A673 (cell line): ENCODE results near the gene OR8U1. TPM values are rescaled to one million over a fixed set of nuclear protein-coding genes. Genes with fewer than 3 reads are reported as not detected.

Experiments used
- BruUV-seq: library from RNA; stranded (reverse); fragments of 400-500 nt; replicated peaks from 2 replicates; lab custom pipeline; 2021; lab: Mats Ljungman, UMichigan
- CTCF ChIA-PET: fragments of 300-600 bp; sonication (Branson Sonifier 250); formaldehyde crosslinking; loops from one replicate; lab custom pipeline; 2022; ENCODE audit warnings: antibody characterized with exemption; lab: Charles Lee
- POLR2A ChIA-PET: fragments of 300-600 bp; sonication (Branson Sonifier 250); formaldehyde crosslinking; loops from one replicate; lab custom pipeline; 2022; ENCODE audit warnings: antibody characterized with exemption; ENCODE audit not compliant: low non-redundant PET; lab: Charles Lee
- DNase-seq: peaks from one replicate; pipeline ENCODE4 v3.0.0-alpha.2; 2015; ENCODE audit warnings: low spot score
- H3K27ac ChIP-seq: fragments of 200-600 bp; sonication (generic); 2 replicates; pipeline ENCODE4 v1.5.1; 2016; ENCODE audit warnings: mixed run types, low read depth, mild to moderate bottlenecking, mixed read lengths, antibody characterized with exemption, low read length; ENCODE audit not compliant: poor library complexity, severe bottlenecking
- H3K27me3 ChIP-seq: fragments of 200-600 bp; sonication (generic); replicated peaks from 2 replicates; pipeline ENCODE4 v1.6.1; 2017; ENCODE audit warnings: mixed run types, low read depth, mild to moderate bottlenecking, mixed read lengths, antibody characterized with exemption, low read length; ENCODE audit not compliant: insufficient read depth, poor library complexity
- H3K36me3 ChIP-seq: fragments of 200-600 bp; sonication (generic); 2 replicates; pipeline ENCODE4 v1.6.1; 2016; ENCODE audit warnings: mixed run types, mild to moderate bottlenecking, mixed read lengths, antibody characterized with exemption, low read length; ENCODE audit not compliant: insufficient read depth, poor library complexity, severe bottlenecking
- H3K4me1 ChIP-seq: fragments of 200-600 bp; sonication (generic); 2 replicates; pipeline ENCODE4 v1.6.1; 2017; ENCODE audit warnings: mixed run types, mild to moderate bottlenecking, mixed read lengths, antibody characterized with exemption, low read length; ENCODE audit not compliant: insufficient read depth, poor library complexity, severe bottlenecking
- H3K4me3 ChIP-seq: fragments of 200-600 bp; sonication (generic); 2 replicates; pipeline ENCODE4 v1.5.1; 2016; ENCODE audit warnings: low read depth, mixed run types, mild to moderate bottlenecking, mixed read lengths, low read length; ENCODE audit not compliant: poor library complexity, severe bottlenecking
- H3K9me3 ChIP-seq: fragments of 200-600 bp; sonication (generic); 2 replicates; pipeline ENCODE4 v1.6.1; 2016; ENCODE audit warnings: mixed run types, low read depth, mild to moderate bottlenecking, mixed read lengths, antibody characterized with exemption, low read length; ENCODE audit not compliant: poor library complexity, severe bottlenecking
- EZH2 ChIP-seq: fragments of 200-600 bp; sonication (generic); IDR thresholded peaks from 2 replicates; pipeline ENCODE4 v1.6.1; 2017; ENCODE audit warnings: borderline replicate concordance, low read depth, mild to moderate bottlenecking, mixed read lengths, antibody characterized with exemption, low read length; ENCODE audit not compliant: poor library complexity, severe bottlenecking
- intact Hi-C: fragments of 100-400 bp; cut with micrococcal nuclease; formaldehyde crosslinking; loops from one replicate; pipeline ENCODE4 v1.10.0; 2022; ENCODE audit not compliant: unreplicated experiment
- total RNA-seq: library from RNA; stranded (reverse); gene quantifications from 2 replicates; pipeline ENCODE4 v1.2.3, GENCODE V29; 2021
- TF ChIP-seq, protein P1 (sequence below): fragments of 300-800, 200-600 bp; sonication (generic); conservative IDR thresholded peaks from 2 replicates; pipeline ENCODE4 v1.5.1; 2017; ENCODE audit warnings: low read depth, mild to moderate bottlenecking, antibody characterized with exemption, low read length, moderate library complexity, mixed read lengths

The OR8U1 gene
- total RNA-seq, 1 experiment from 2014 or later = not detected

GRCh38 chr11:56404393-56404792 is 29.0 kb downstream of the OR8U1 start:
- no peak for DNase-seq
- Histone ChIP-seq H3K4me3 (no peak overlapping the region), H3K27me3 (no peaks in the 10 kb centered on the region), H3K4me1 (no peaks in the 10 kb centered on the region), H3K27ac (no peak overlapping the region), H3K36me3 (no peaks in the 10 kb centered on the region), H3K9me3 (peaks cover 23% of the 10 kb centered on the region)
- BruUV-seq = no TSS peak
- TF ChIP-seq, protein P1, sequence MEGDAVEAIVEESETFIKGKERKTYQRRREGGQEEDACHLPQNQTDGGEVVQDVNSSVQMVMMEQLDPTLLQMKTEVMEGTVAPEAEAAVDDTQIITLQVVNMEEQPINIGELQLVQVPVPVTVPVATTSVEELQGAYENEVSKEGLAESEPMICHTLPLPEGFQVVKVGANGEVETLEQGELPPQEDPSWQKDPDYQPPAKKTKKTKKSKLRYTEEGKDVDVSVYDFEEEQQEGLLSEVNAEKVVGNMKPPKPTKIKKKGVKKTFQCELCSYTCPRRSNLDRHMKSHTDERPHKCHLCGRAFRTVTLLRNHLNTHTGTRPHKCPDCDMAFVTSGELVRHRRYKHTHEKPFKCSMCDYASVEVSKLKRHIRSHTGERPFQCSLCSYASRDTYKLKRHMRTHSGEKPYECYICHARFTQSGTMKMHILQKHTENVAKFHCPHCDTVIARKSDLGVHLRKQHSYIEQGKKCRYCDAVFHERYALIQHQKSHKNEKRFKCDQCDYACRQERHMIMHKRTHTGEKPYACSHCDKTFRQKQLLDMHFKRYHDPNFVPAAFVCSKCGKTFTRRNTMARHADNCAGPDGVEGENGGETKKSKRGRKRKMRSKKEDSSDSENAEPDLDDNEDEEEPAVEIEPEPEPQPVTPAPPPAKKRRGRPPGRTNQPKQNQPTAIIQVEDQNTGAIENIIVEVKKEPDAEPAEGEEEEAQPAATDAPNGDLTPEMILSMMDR = no peak
- TF ChIP-seq EZH2 = no peak
- ChIA-PET CTCF (no interaction called here), POLR2A (no interaction called here)
- intact Hi-C loops = no loop called here

DNA sequence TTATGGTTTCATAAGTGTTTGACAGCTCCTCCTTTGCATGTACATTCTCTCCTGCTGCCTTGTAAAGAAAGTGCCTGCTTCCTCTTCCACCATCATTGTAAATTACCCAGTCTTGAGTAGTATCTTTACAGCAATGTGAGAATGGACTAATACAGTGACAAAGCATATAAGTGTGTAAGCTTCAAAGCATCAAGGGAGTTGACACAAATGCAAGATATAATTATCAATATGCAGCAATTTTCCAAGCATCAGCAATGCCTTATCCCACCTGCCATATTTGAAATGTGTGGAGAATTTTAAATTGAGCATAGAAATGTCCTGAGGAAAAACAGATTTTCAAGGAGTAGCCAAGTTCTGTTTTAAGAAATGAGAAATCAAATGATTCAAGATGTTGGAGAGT is 35.4 kb downstream of the OR8U1 start:
- intact Hi-C loops = no loop called here
- CTCF ChIA-PET = no interaction called here

GRCh38 chr11:56412396-56412795 is 37.0 kb downstream of the OR8U1 start, which contains the start of gene OR5AL1:
TSS of gene OR5AL1 (plus strand) at chr11:56412696.
- CTCF ChIA-PET = no interaction called here
- H3K9me3 ChIP-seq = peaks cover 2% of the 10 kb centered on the region
- H3K27me3 ChIP-seq = no peaks in the 10 kb centered on the region
- no peak within 1 kb of the TSS for H3K27ac ChIP-seq
- intact Hi-C loops = no loop called here
- no TSS peak for BruUV-seq
- H3K4me3 ChIP-seq = no peak within 1 kb of the TSS
- DNase-seq = no peak
- no peaks in the 10 kb centered on the region for H3K4me1 ChIP-seq
- no peaks in the 10 kb centered on the region for H3K36me3 ChIP-seq
- POLR2A ChIA-PET = no interaction called here
- TF ChIP-seq, protein P1 = no peak
- TF ChIP-seq EZH2 = no peak

More for the DNA sequence above, 35.4 kb downstream of the OR8U1 start:
- H3K36me3 ChIP-seq = no peaks in the 10 kb centered on the region
- no peak for DNase-seq
- BruUV-seq = no TSS peak
- H3K4me1 ChIP-seq = no peaks in the 10 kb centered on the region
- POLR2A ChIA-PET = no interaction called here
- TF ChIP-seq EZH2 = no peak
- TF ChIP-seq, protein P1 = no peak
- no peak overlapping the region for H3K27ac ChIP-seq
- peaks cover 14% of the 10 kb centered on the region for H3K9me3 ChIP-seq
- no peaks in the 10 kb centered on the region for H3K27me3 ChIP-seq
- H3K4me3 ChIP-seq = no peak overlapping the region

Other genes starting within 250 kb of the OR8U1 start
- gene OR8J3, start 235.4 kb upstream of the OR8U1 start, total RNA-seq = not detected in 2 replicates
- not detected in 2 replicates for gene OR8K5, start 215.3 kb upstream of the OR8U1 start, total RNA-seq
- not detected in 2 replicates for gene OR5J2, start 199.0 kb upstream of the OR8U1 start, total RNA-seq
- not detected in 2 replicates for gene OR5T2, start 141.4 kb upstream of the OR8U1 start, total RNA-seq
- not detected in 2 replicates for gene OR5T3, start 123.4 kb upstream of the OR8U1 start, total RNA-seq
- not detected in 2 replicates for gene OR5T1, start 101.5 kb upstream of the OR8U1 start, total RNA-seq
- gene OR8H1, start 83.4 kb upstream of the OR8U1 start, total RNA-seq = not detected in 2 replicates
- not detected in 2 replicates for gene OR8K3, start 60.5 kb upstream of the OR8U1 start, total RNA-seq
- gene OR8K1, start 29.6 kb upstream of the OR8U1 start, total RNA-seq = not detected in 2 replicates
- not detected in 2 replicates for gene OR8J1, start 21.3 kb upstream of the OR8U1 start, total RNA-seq
- not detected in 2 replicates for gene OR5AL1, start 37.1 kb downstream of the OR8U1 start, total RNA-seq
- not detected in 2 replicates for gene OR5M3, start 97.7 kb downstream of the OR8U1 start, total RNA-seq
- gene OR5M8, start 115.7 kb downstream of the OR8U1 start, total RNA-seq = not detected in 2 replicates
- gene OR5M11, start 167.6 kb downstream of the OR8U1 start, total RNA-seq = not detected in 2 replicates
- not detected in 2 replicates for gene OR5M10, start 202.1 kb downstream of the OR8U1 start, total RNA-seq
- gene OR5M1, start 239.2 kb downstream of the OR8U1 start, total RNA-seq = not detected in 2 replicates